Measurements from ENCODE around the gene SIX4. TPM values are rescaled to one million over a fixed set of nuclear protein-coding genes. Genes with fewer than 3 reads are reported as not detected.

SIX4 gene
- total and polyA plus RNA-seq, 10 of the 15 experiments (the other 5 are each of a cell fraction or from before 2014, with no cell fraction given), result 0.04 to 0.26 (median 0.06) TPM; not detected in 5

GRCh38 chr14:60760644-60761364, 36.7 kb upstream of the SIX4 start:
- BruUV-seq (replicated peaks), result no TSS peak
- Histone ChIP-seq H3K4me2 (ENCODE audit: control insufficient read depth, insufficient read depth) (no peak overlapping the region), H3K27ac (ENCODE audit: control insufficient read depth, insufficient read depth) (no peak overlapping the region), H2AFZ (ENCODE audit: control insufficient read depth, low read depth, low read length) (no peak overlapping the region), H3K36me3 (ENCODE audit: control insufficient read depth in 2 of 2, insufficient read depth in 2 of 2, low read length in 1 of 2) (no peaks in the 10 kb centered on the region), H4K20me1 (ENCODE audit: control insufficient read depth, insufficient read depth) (no peaks in the 10 kb centered on the region), H3K27me3 (replicated peaks in 1 of 2; ENCODE audit: control insufficient read depth in 2 of 2, insufficient read depth in 2 of 2, low read length in 1 of 2) (no peaks in the 10 kb centered on the region), H3K79me2 (ENCODE audit: control insufficient read depth, insufficient read depth, low read length) (no peaks in the 10 kb centered on the region), H3K4me1 (ENCODE audit: control insufficient read depth, insufficient read depth, low read length) (peaks cover 6% of the 10 kb centered on the region; the same call in 1 of the 2 replicates), H3K4me3 (no peak overlapping the region), H3K9me3 (replicated peaks; ENCODE audit: control insufficient read depth, insufficient read depth, low read length) (no peaks in the 10 kb centered on the region), H3K9ac (ENCODE audit: control insufficient read depth, insufficient read depth, low read length) (no peak overlapping the region)
- ChIA-PET SMC1A (ENCODE audit: uncharacterized antibody, unreplicated experiment) (interaction anchor here (1.6 to 1.7 kb wide), 2 partner anchors 13 to 23 kb away, joined by 4 to 5 read pairs; no protein-coding TSS in a partner anchor), CTCF (no interaction called here), POLR2A (no interaction called here), RAD21 (ENCODE audit: unreplicated experiment) (no interaction called here)
- FAIRE-seq, result no peak
- DNase-seq (ENCODE audit: low read depth, low spot score), result no peak
- in situ Hi-C loops (cut with MboI) (no loop called here), intact Hi-C loops (cut with micrococcal nuclease; ENCODE audit: unreplicated experiment) (no loop called here)
- TF ChIP-seq E4F1 (IDR thresholded peaks at IDR 0.05; ENCODE audit: borderline replicate concordance, partially characterized antibody) (no peak), CHD2 (IDR thresholded peaks at IDR 0.05; ENCODE audit: borderline replicate concordance, low read depth, low read length) (no peak), FOXM1 (IDR thresholded peaks at IDR 0.05; ENCODE audit: low read depth, low read length) (no peak), MEF2A (IDR thresholded peaks at IDR 0.05; ENCODE audit: insufficient read depth, low read depth, low read length) (no peak), SKIL (IDR thresholded peaks at IDR 0.05; ENCODE audit: low read depth, poor library complexity, severe bottlenecking) (no peak), EED (IDR thresholded peaks at IDR 0.05; ENCODE audit: low read depth) (no peak), NRF1 (conservative IDR thresholded peaks at IDR 0.05; ENCODE audit: low read depth, low read length) (no peak), TCF12 (IDR thresholded peaks at IDR 0.05; ENCODE audit: low read depth, low read length) (no peak), CHD4 (IDR thresholded peaks at IDR 0.05) (no peak), KLF5 (IDR thresholded peaks at IDR 0.05; ENCODE audit: partially characterized antibody) (no peak), MYB (IDR thresholded peaks at IDR 0.05; ENCODE audit: borderline replicate concordance, low read depth, low read length) (no peak), EGR1 (IDR thresholded peaks at IDR 0.05; ENCODE audit: borderline replicate concordance in 1 of 2, low read depth in 2 of 2, low read length in 2 of 2) (no peak), SPI1 (IDR thresholded peaks at IDR 0.05; ENCODE audit: borderline replicate concordance, insufficient read depth, low read depth, low read length) (no peak), LARP7 (IDR thresholded peaks at IDR 0.05) (no peak), IKZF2 (IDR thresholded peaks at IDR 0.05) (no peak), GATAD2B (conservative IDR thresholded peaks at IDR 0.05; ENCODE audit: low read depth) (no peak), STAT3 (IDR thresholded peaks at IDR 0.05; ENCODE audit: low read depth, low read length) (no peak)
- WGBS (ENCODE audit: insufficient coverage, insufficient replicate concordance, low lambda C conversion rate, missing lambda C conversion rate), result 79% methylated on average over 3 of the region's 3 CpGs
- ATAC-seq, result no peak

Data from GM12878 (cell line).